H1 (cell line): ENCODE measurements around the gene MKI67. TPM values are rescaled to one million over a fixed set of nuclear protein-coding genes. Genes with fewer than 3 reads are reported as not detected.

Experiments used
- CTCF ChIA-PET: fragments of 300-600 bp; sonication (Branson Sonifier 250); formaldehyde crosslinking; loops from one replicate; lab custom pipeline; 2021; ENCODE audit not compliant: partially characterized antibody; lab: Charles Lee
- POLR2A ChIA-PET: fragments of 300-600 bp; sonication (Branson Sonifier 250); formaldehyde crosslinking; loops from one replicate; lab custom pipeline; 2021; ENCODE audit warnings: inconsistent platforms; ENCODE audit not compliant: partially characterized antibody; lab: Charles Lee
- DNase-seq, 2 experiments: peaks; one replicate each; pipeline versions ENCODE4 v3.0.0 to v3.0.0-alpha.2; 2010 to 2022; ENCODE audit warnings: low spot score in 2 of 2, low read depth in 1 of 2, mixed read lengths in 1 of 2
- FAIRE-seq: peaks from 2 replicates; lab custom pipeline; 2011; peaks lifted over from hg19 to GRCh38; lab: Jason Lieb, UNC
- H2AFZ ChIP-seq: 2 replicates; pipeline ENCODE4 v1.8.1; 2012; ENCODE audit warnings: low read length, inconsistent platforms
- H2AK5ac ChIP-seq: 2 replicates; pipeline ENCODE4 v1.6.1; 2013; ENCODE audit warnings: low read depth, low read length
- H2BK120ac ChIP-seq: replicated peaks from 2 replicates; pipeline ENCODE3; 2013; ENCODE audit warnings: low read depth, low read length, inconsistent platforms
- H2BK12ac ChIP-seq: 2 replicates; pipeline ENCODE4 v1.6.1; 2013; ENCODE audit warnings: low read depth, low read length
- H2BK15ac ChIP-seq: 2 replicates; pipeline ENCODE4 v1.6.1; 2013; ENCODE audit warnings: low read length
- H2BK20ac ChIP-seq: 2 replicates; pipeline ENCODE4 v1.6.1; 2013; ENCODE audit warnings: low read length
- H2BK5ac ChIP-seq: 2 replicates; pipeline ENCODE4 v1.6.1; 2013; ENCODE audit warnings: low read depth, low read length
- H3K14ac ChIP-seq: 2 replicates; pipeline ENCODE4 v1.6.1; 2013; ENCODE audit warnings: inconsistent platforms; ENCODE audit not compliant: insufficient read length
- H3K18ac ChIP-seq: 2 replicates; pipeline ENCODE4 v1.6.1; 2013; ENCODE audit warnings: low read length; ENCODE audit errors: extremely low read depth
- H3K23ac ChIP-seq: 2 replicates; pipeline ENCODE4 v1.6.1; 2013; ENCODE audit warnings: inconsistent platforms; ENCODE audit not compliant: insufficient read length
- H3K23me2 ChIP-seq: 2 replicates; pipeline ENCODE4 v1.6.1; 2013; ENCODE audit warnings: low read depth, low read length
- H3K27ac ChIP-seq: 2 replicates; pipeline ENCODE4 v1.6.1; 2011; ENCODE audit warnings: low read depth, low read length, inconsistent platforms
- H3K27me3 ChIP-seq, 4 experiments: replicated peaks in 1 of 4; 1 replicate in 1 of 4; 2 replicates in 3 of 4; pipeline versions ENCODE4 v1.6.1 to v1.8.1; 2011 to 2013; ENCODE audit warnings: low read length in 3 of 4, mild to moderate bottlenecking in 3 of 4, inconsistent platforms in 2 of 4, mixed read lengths in 2 of 4, moderate library complexity in 1 of 4; ENCODE audit not compliant: control insufficient read depth in 3 of 4, insufficient read depth in 3 of 4; ENCODE audit errors: extremely low read depth in 1 of 4
- H3K36me3 ChIP-seq, 4 experiments: 2 replicates each; pipeline versions ENCODE4 v1.6.1 to v1.8.1; 2011 to 2013; ENCODE audit warnings: mild to moderate bottlenecking in 4 of 4, low read length in 3 of 4, moderate library complexity in 2 of 4, control low read depth in 1 of 4, inconsistent platforms in 1 of 4; ENCODE audit not compliant: insufficient read depth in 4 of 4, control insufficient read depth in 2 of 4
- H3K4ac ChIP-seq: replicated peaks from 2 replicates; pipeline ENCODE3; 2013; ENCODE audit warnings: low read length, low read depth, mixed read lengths, inconsistent platforms; ENCODE audit not compliant: insufficient read length
- H3K4me1 ChIP-seq, 4 experiments: replicated peaks in 1 of 4; 1 replicate in 1 of 4; 2 replicates in 3 of 4; pipeline versions ENCODE4 v1.6.1 to v1.8.1; 2011 to 2013; ENCODE audit warnings: low read length in 3 of 4, inconsistent platforms in 2 of 4, mixed read lengths in 1 of 4; ENCODE audit not compliant: insufficient read depth in 4 of 4, control insufficient read depth in 3 of 4
- H3K4me2 ChIP-seq, 2 experiments: 2 replicates each; pipeline versions ENCODE4 v1.6.1 to v1.8.1; 2011 to 2013; ENCODE audit warnings: low read depth in 2 of 2, low read length in 2 of 2, control low read depth in 1 of 2, inconsistent platforms in 1 of 2, mild to moderate bottlenecking in 1 of 2; ENCODE audit not compliant: insufficient read depth in 1 of 2
- H3K4me3 ChIP-seq, 4 experiments: fragments of 200-600, 300-600 bp in 1 of 4; sonication (generic), shearing (Covaris generic), sonication (Bioruptor Twin) in 1 of 4; 2 replicates each; pipeline versions ENCODE4 v1.5.1 to v1.8.1; 2011 to 2016; ENCODE audit warnings: low read length in 4 of 4, low read depth in 3 of 4, control low read depth in 2 of 4, inconsistent platforms in 2 of 4, mild to moderate bottlenecking in 2 of 4, mixed read lengths in 1 of 4, moderate library complexity in 1 of 4; ENCODE audit not compliant: insufficient read depth in 2 of 4; ENCODE audit errors: extremely low read depth in 1 of 4
- H3K56ac ChIP-seq: replicated peaks from 2 replicates; pipeline ENCODE3; 2013; ENCODE audit warnings: low read depth, mild to moderate bottlenecking, mixed read lengths, low read length, inconsistent platforms; ENCODE audit not compliant: insufficient read length
- H3K79me1 ChIP-seq: 2 replicates; pipeline ENCODE4 v1.6.1; 2013; ENCODE audit warnings: low read depth, low read length, control low read depth
- H3K79me2 ChIP-seq, 2 experiments: 2 replicates each; pipeline versions ENCODE4 v1.6.1 to v1.8.1; 2012 to 2013; ENCODE audit warnings: low read length in 2 of 2, mild to moderate bottlenecking in 2 of 2, inconsistent platforms in 1 of 2; ENCODE audit not compliant: insufficient read depth in 2 of 2, control insufficient read depth in 1 of 2
- H3K9ac ChIP-seq, 4 experiments: replicated peaks in 1 of 4; 1 replicate in 1 of 4; 2 replicates in 3 of 4; pipeline versions ENCODE4 v1.6.1 to v1.8.1; 2011 to 2013; ENCODE audit warnings: low read depth in 3 of 4, low read length in 3 of 4, control low read depth in 2 of 4, mild to moderate bottlenecking in 2 of 4, moderate library complexity in 2 of 4, inconsistent platforms in 1 of 4; ENCODE audit errors: extremely low read depth in 1 of 4
- H3K9me3 ChIP-seq, 2 experiments: 2 replicates each; pipeline versions ENCODE4 v1.6.1 to v1.8.1; 2012 to 2013; ENCODE audit warnings: mild to moderate bottlenecking in 2 of 2, moderate library complexity in 2 of 2, control low read depth in 1 of 2, inconsistent platforms in 1 of 2, low read depth in 1 of 2, low read length in 1 of 2, mixed read lengths in 1 of 2; ENCODE audit not compliant: insufficient read depth in 2 of 2
- H4K20me1 ChIP-seq, 2 experiments: replicated peaks in 1 of 2; 2 replicates each; pipeline versions ENCODE3 to v1.8.1; 2011 to 2013; ENCODE audit warnings: inconsistent platforms in 2 of 2, low read length in 2 of 2, mild to moderate bottlenecking in 1 of 2; ENCODE audit not compliant: insufficient read depth in 2 of 2, control insufficient read depth in 1 of 2
- H4K5ac ChIP-seq: 2 replicates; pipeline ENCODE4 v1.6.1; 2013; ENCODE audit warnings: low read length, low read depth, mixed read lengths, inconsistent platforms; ENCODE audit not compliant: insufficient read length
- H4K8ac ChIP-seq: 2 replicates; pipeline ENCODE4 v1.8.0; 2013; ENCODE audit warnings: mild to moderate bottlenecking, moderate library complexity, low read length, inconsistent platforms; ENCODE audit not compliant: insufficient read depth; ENCODE audit errors: extremely low read depth
- H4K91ac ChIP-seq: replicated peaks from 2 replicates; pipeline ENCODE3; 2013; ENCODE audit warnings: low read length, mixed read lengths, inconsistent platforms; ENCODE audit not compliant: insufficient read length
- BACH1 ChIP-seq: IDR thresholded peaks from 2 replicates; pipeline ENCODE4 v1.6.1; 2012; ENCODE audit warnings: low read length, improper control_type of control experiment
- BRCA1 ChIP-seq: IDR thresholded peaks from 2 replicates; pipeline ENCODE4 v1.6.1; 2012; ENCODE audit warnings: low read depth, low read length, improper control_type of control experiment
- CBX5 ChIP-seq: fragments of 300-800, 300-1000 bp; sonication (generic); IDR thresholded peaks from 2 replicates; pipeline ENCODE4 v1.7.1; 2016; ENCODE audit warnings: antibody characterized with exemption, low read length, low read depth
- CHD2 ChIP-seq: IDR thresholded peaks from 2 replicates; pipeline ENCODE4 v1.6.1; 2012; ENCODE audit warnings: low read length, improper control_type of control experiment
- CREB1 ChIP-seq: IDR thresholded peaks from 2 replicates; pipeline ENCODE4 v1.6.1; 2012; ENCODE audit warnings: inconsistent platforms
- EGR1 ChIP-seq: IDR thresholded peaks from 2 replicates; pipeline ENCODE4 v1.6.1; 2011; ENCODE audit warnings: low read depth, low read length, borderline replicate concordance
- JUND ChIP-seq: IDR thresholded peaks from 2 replicates; pipeline ENCODE4 v1.6.1; 2011; ENCODE audit warnings: mild to moderate bottlenecking, improper control_type of control experiment, low read length
- MAFK ChIP-seq: IDR thresholded peaks from 2 replicates; pipeline ENCODE4 v1.6.1; 2012; ENCODE audit warnings: low read depth, mild to moderate bottlenecking, improper control_type of control experiment, low read length
- RBBP5 ChIP-seq: IDR thresholded peaks from 2 replicates; pipeline ENCODE4 v1.7.1; 2012; ENCODE audit warnings: low read depth, mild to moderate bottlenecking, inconsistent platforms, low read length, moderate library complexity, borderline replicate concordance
- RXRA ChIP-seq: IDR thresholded peaks from 2 replicates; pipeline ENCODE4 v1.6.1; 2011; ENCODE audit warnings: low read depth, mild to moderate bottlenecking, low read length, moderate library complexity; ENCODE audit not compliant: insufficient read depth
- SIX5 ChIP-seq: IDR thresholded peaks from 2 replicates; pipeline ENCODE4 v1.6.1; 2011; ENCODE audit warnings: mild to moderate bottlenecking, low read depth, low read length
- WGBS, 2 experiments: shearing (Covaris generic) in 1 of 2; methylation state at CpG; one replicate each; pipeline versions ENCODE4 v1.1.6 to v1.1.7; 2013 to 2015; ENCODE audit warnings: low lambda C conversion rate in 2 of 2, mixed read lengths in 2 of 2, inconsistent platforms in 1 of 2, low coverage in 1 of 2, missing lambda C conversion rate in 1 of 2; ENCODE audit not compliant: insufficient replicate concordance in 2 of 2, insufficient coverage in 1 of 2, insufficient read length in 1 of 2; ENCODE audit errors: extremely low coverage in 1 of 2, missing lambda C conversion rate in 1 of 2; 5-methylcytosine and 5-hydroxymethylcytosine counted together
- polyA plus RNA-seq, 7 experiments: library from polyadenylated mRNA; depleted of rRNA in 3 of 7; stranded (reverse) in 5 of 7; unstranded in 2 of 7; fragments of >200 nt in 5 of 7; fragments of 200-250 nt in 2 of 7; gene quantifications; 1 replicate in 5 of 7; 2 replicates in 1 of 7; 4 replicates in 1 of 7; pipeline versions ENCODE4 v1.2.1 to v1.2.3, GENCODE V29; 2011 to 2013; ENCODE audit warnings: missing spikeins in 2 of 7, mixed read lengths in 2 of 7
- total RNA-seq: library from RNA; stranded (reverse); fragmentation: NEBNext Ultra II Directional; extraction: Animal tissue kit (Norgen Biotek cat#: 25700); gene quantifications from 2 replicates; pipeline ENCODE4 v1.2.1, GENCODE V29; 2021
- TF ChIP-seq, protein P1 (sequence below), 3 experiments: IDR thresholded peaks; 1 replicate in 2 of 3; 2 replicates in 1 of 3; pipeline versions ENCODE4 v1.5.1 to v1.6.1; 2011; ENCODE audit warnings: low read length in 3 of 3, mild to moderate bottlenecking in 3 of 3, inconsistent platforms in 2 of 3, low read depth in 1 of 3, moderate library complexity in 1 of 3; ENCODE audit not compliant: insufficient read depth in 1 of 3; ENCODE audit errors: control extremely low read depth in 1 of 3
- TF ChIP-seq, protein P2 (sequence below): IDR thresholded peaks from 2 replicates; pipeline ENCODE4 v1.6.1; 2012; ENCODE audit warnings: inconsistent platforms

Gene MKI67
- total and polyA plus RNA-seq, 2 of the 8 experiments (the other 6 are each of a cell fraction or from before 2014, with no cell fraction given), result 15.8 to 85.1 TPM

DNA sequence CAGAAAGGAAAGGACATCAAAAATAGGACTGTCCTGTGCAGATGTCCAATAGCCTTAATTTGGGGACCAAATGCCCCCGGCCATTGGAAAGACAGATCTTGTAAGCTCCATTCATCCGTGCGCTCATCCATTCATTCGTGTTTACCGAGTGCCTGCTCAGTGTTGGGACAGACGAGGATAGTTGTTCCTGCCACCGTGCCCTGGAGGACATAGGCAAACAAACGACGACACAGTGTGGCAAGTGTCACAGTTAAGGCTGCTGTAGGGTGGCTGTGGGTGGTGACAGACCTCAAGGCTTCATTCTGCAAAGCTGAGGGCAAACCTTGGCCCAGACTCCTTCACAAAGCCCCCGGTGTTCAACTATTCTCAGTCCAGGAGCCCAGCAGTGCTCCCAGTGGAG, 27.6 kb downstream of the MKI67 start:
- Histone ChIP-seq H3K27me3 (no peaks in the 10 kb centered on the region), H3K79me2 (no peaks in the 10 kb centered on the region), H3K9ac (no peak overlapping the region), H3K9me3 (no peaks in the 10 kb centered on the region), H2BK120ac (no peak overlapping the region), H2AFZ (no peak overlapping the region), H2BK12ac (no peak overlapping the region), H3K4me2 (no peak overlapping the region), H3K14ac (no peak overlapping the region), H3K56ac (no peak overlapping the region), H2BK15ac (no peak overlapping the region), H2AK5ac (no peak overlapping the region), H4K8ac (no peak overlapping the region), H3K27ac (no peak overlapping the region), H3K79me1 (no peaks in the 10 kb centered on the region), H3K23me2 (no peaks in the 10 kb centered on the region), H3K23ac (no peak overlapping the region), H3K18ac (no peak overlapping the region), H3K4ac (no peak overlapping the region), H2BK5ac (no peak overlapping the region), H2BK20ac (no peak overlapping the region), H3K4me1 (no peaks in the 10 kb centered on the region), H4K91ac (no peak overlapping the region), H4K20me1 (peaks cover 0 to 5% of the 10 kb centered on the region in 2 experiments), H3K4me3 (no peak overlapping the region), H4K5ac (no peak overlapping the region), H3K36me3 (peaks cover 23 to 66% (median 45%) of the 10 kb centered on the region in 4 experiments)
- CTCF ChIA-PET, result interaction anchor here (1.2 kb wide), 1 partner anchor 62 kb away, joined by 3 read pairs; no protein-coding TSS in a partner anchor
- 90% methylated on average over 10 of the region's 10 CpGs; no CpG with 5 or more reads in 1 of the 2 experiments for WGBS, 2 experiments
- no peak for FAIRE-seq
- no peak for DNase-seq
- POLR2A ChIA-PET, result no interaction called here
- TF ChIP-seq SIX5 (no peak), RBBP5 (no peak), BACH1 (no peak), BRCA1 (no peak), CREB1 (no peak), RXRA (no peak), JUND (no peak), CHD2 (no peak), EGR1 (no peak), MAFK (no peak), CBX5 (no peak)
- TF ChIP-seq, protein P1, sequence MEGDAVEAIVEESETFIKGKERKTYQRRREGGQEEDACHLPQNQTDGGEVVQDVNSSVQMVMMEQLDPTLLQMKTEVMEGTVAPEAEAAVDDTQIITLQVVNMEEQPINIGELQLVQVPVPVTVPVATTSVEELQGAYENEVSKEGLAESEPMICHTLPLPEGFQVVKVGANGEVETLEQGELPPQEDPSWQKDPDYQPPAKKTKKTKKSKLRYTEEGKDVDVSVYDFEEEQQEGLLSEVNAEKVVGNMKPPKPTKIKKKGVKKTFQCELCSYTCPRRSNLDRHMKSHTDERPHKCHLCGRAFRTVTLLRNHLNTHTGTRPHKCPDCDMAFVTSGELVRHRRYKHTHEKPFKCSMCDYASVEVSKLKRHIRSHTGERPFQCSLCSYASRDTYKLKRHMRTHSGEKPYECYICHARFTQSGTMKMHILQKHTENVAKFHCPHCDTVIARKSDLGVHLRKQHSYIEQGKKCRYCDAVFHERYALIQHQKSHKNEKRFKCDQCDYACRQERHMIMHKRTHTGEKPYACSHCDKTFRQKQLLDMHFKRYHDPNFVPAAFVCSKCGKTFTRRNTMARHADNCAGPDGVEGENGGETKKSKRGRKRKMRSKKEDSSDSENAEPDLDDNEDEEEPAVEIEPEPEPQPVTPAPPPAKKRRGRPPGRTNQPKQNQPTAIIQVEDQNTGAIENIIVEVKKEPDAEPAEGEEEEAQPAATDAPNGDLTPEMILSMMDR (IDR thresholded peaks at IDR 0.05; ENCODE audit: control extremely low read depth in 1 of 3, insufficient read depth in 1 of 3, low read depth in 1 of 3, low read length in 3 of 3), result no peak
- TF ChIP-seq, protein P2, sequence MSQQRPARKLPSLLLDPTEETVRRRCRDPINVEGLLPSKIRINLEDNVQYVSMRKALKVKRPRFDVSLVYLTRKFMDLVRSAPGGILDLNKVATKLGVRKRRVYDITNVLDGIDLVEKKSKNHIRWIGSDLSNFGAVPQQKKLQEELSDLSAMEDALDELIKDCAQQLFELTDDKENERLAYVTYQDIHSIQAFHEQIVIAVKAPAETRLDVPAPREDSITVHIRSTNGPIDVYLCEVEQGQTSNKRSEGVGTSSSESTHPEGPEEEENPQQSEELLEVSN, result no peak
